GM19099 (cell line): ENCODE data around the gene CEP250.

Experiments used
- POLR2A ChIP-seq: IDR thresholded peaks from 3 replicates; pipeline ENCODE4 v1.6.1; 2011; ENCODE audit warnings: low read depth; ENCODE audit not compliant: insufficient read length; ENCODE audit errors: extremely low read depth

The CEP250 gene

GRCh38 chr20:35541783-35542662 lies 86.6 kb downstream of the CEP250 start, which contains the start of gene ERGIC3:
Gene ERGIC3 (plus strand): TSS chr20:35542078. CDS start chr20:35542098, 20 bp downstream.
- TF ChIP-seq POLR2A = peak; percentile 85

GRCh38 chr20:35542990-35543389 lies 87.6 kb downstream of the CEP250 start:
- TF ChIP-seq POLR2A = no peak

GRCh38 chr20:35544436-35544835 lies 89.0 kb downstream of the CEP250 start:
- TF ChIP-seq POLR2A = no peak

GRCh38 chr20:35546127-35546526 lies 90.7 kb downstream of the CEP250 start:
- no peak for TF ChIP-seq POLR2A

- no peak for TF ChIP-seq POLR2A
These were observed 91.9 kb downstream of the CEP250 start for GRCh38 chr20:35547329-35547728.

- no peak for TF ChIP-seq POLR2A
These were observed 96.1 kb downstream of the CEP250 start for GRCh38 chr20:35551503-35551902.

- TF ChIP-seq POLR2A = no peak
These were observed 97.5 kb downstream of the CEP250 start for GRCh38 chr20:35552914-35553313.

- TF ChIP-seq POLR2A = no peak
These were observed 100.7 kb downstream of the CEP250 start for GRCh38 chr20:35555951-35556645.

GRCh38 chr20:35556871-35557270 lies 101.5 kb downstream of the CEP250 start:
- TF ChIP-seq POLR2A = no peak

GRCh38 chr20:35558451-35558850 lies 103.1 kb downstream of the CEP250 start:
- TF ChIP-seq POLR2A = no peak

GRCh38 chr20:35559042-35559693 lies 103.8 kb downstream of the CEP250 start:
- no peak for TF ChIP-seq POLR2A

- TF ChIP-seq POLR2A = no peak
These were observed 104.7 kb downstream of the CEP250 start for GRCh38 chr20:35560105-35560511.

- no peak for TF ChIP-seq POLR2A
These were observed 105.1 kb downstream of the CEP250 start for GRCh38 chr20:35560541-35560940.

- no peak for TF ChIP-seq POLR2A
These were observed 105.9 kb downstream of the CEP250 start for GRCh38 chr20:35561268-35561667.

GRCh38 chr20:35561671-35562070 lies 106.3 kb downstream of the CEP250 start:
- no peak for TF ChIP-seq POLR2A
